ENCODE measurements around the gene LRRC15.

The LRRC15 gene

GRCh38 chr3:194369522-194370279, at the start of gene LRRC15:
LRRC15 (minus strand) TSS chr3:194369743; CDS start chr3:194361043, 8,700 bp downstream.
- no peak for DNase-seq

GRCh38 chr3:194418671-194419070, 49.1 kb upstream of the LRRC15 start:
- DNase-seq, result no peak

- DNase-seq, result no peak
Measured at GRCh38 chr3:194407423-194407822, 37.9 kb upstream of the LRRC15 start.

GRCh38 chr3:194405766-194406165, 36.2 kb upstream of the LRRC15 start:
- DNase-seq, result no peak

GRCh38 chr3:194404365-194405140, 35.0 kb upstream of the LRRC15 start:
- DNase-seq, result no peak

GRCh38 chr3:194401868-194402329, 32.4 kb upstream of the LRRC15 start:
- no peak for DNase-seq

GRCh38 chr3:194401346-194401745, 31.8 kb upstream of the LRRC15 start:
- no peak for DNase-seq

- DNase-seq, result no peak
Measured at GRCh38 chr3:194399874-194400411, 30.4 kb upstream of the LRRC15 start.

GRCh38 chr3:194399166-194399565, 29.6 kb upstream of the LRRC15 start, which contains the start of gene GP5:
GP5 (minus strand) TSS chr3:194399266; CDS start chr3:194398282, 984 bp downstream.
- DNase-seq, result peak; percentile 30

GRCh38 chr3:194397757-194398312, 28.3 kb upstream of the LRRC15 start:
- no peak for DNase-seq

- no peak for DNase-seq
Measured at GRCh38 chr3:194396859-194397756, 27.6 kb upstream of the LRRC15 start.

- DNase-seq, result no peak
Measured at GRCh38 chr3:194396539-194396858, 27.0 kb upstream of the LRRC15 start.

GRCh38 chr3:194395778-194396538, 26.4 kb upstream of the LRRC15 start:
- no peak for DNase-seq

GRCh38 chr3:194395212-194395611, 25.7 kb upstream of the LRRC15 start:
- DNase-seq, result no peak

GRCh38 chr3:194392576-194392975, 23.0 kb upstream of the LRRC15 start:
- DNase-seq, result no peak

- no peak for DNase-seq
Measured at GRCh38 chr3:194390835-194391234, 21.3 kb upstream of the LRRC15 start.

- no peak for DNase-seq
Measured at GRCh38 chr3:194389269-194389668, 19.7 kb upstream of the LRRC15 start.

GRCh38 chr3:194387926-194388418, 18.4 kb upstream of the LRRC15 start:
- DNase-seq, result no peak

GRCh38 chr3:194387276-194387675, 17.7 kb upstream of the LRRC15 start:
- no peak for DNase-seq

- no peak for DNase-seq
Measured at GRCh38 chr3:194386648-194387047, 17.1 kb upstream of the LRRC15 start.

- no peak for DNase-seq
Measured at GRCh38 chr3:194386066-194386465, 16.5 kb upstream of the LRRC15 start.
